NCI-H774 (cell line): ENCODE measurements around the gene MEMO1.
"Not testable (repeated sequence)": the region's sequence is repeated elsewhere in the genome, so short reads cannot be mapped to it uniquely, and the experiment has no call there.

Experiments
- DNase-seq: peaks from one replicate; lab custom pipeline; 2025; lab: John Stamatoyannopoulos, UW

The MEMO1 gene

GRCh38 chr2:31957354-31958139 is 53.3 kb downstream of the MEMO1 start:
- DNase-seq, result no peak

- DNase-seq, result not testable (repeated sequence)
Observed at GRCh38 chr2:31956934-31957333, 53.9 kb downstream of the MEMO1 start.

- no peak for DNase-seq
Observed at GRCh38 chr2:31956312-31956711, 54.5 kb downstream of the MEMO1 start.

DNA sequence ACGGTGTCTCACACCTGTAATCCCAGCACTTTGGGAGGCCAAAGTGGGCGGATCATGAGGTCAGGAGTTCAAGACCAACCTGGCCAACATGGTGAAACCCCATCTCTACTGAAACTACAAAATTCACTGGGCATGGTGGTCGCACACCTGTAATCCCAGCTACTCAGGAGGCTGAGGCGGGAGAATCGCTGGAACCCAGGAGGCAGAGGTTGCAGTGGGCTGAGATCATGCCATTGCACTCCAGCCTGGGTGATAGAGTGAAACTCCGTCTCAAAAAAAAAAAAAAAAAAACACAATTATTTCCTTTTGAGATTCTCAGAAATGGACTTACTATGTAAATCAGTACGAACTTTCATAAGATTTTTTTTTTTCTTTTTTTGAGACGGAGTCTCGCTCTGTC is 57.7 kb downstream of the MEMO1 start:
- not testable (repeated sequence) for DNase-seq

- DNase-seq, result no peak
Observed at GRCh38 chr2:31950946-31951562, 59.8 kb downstream of the MEMO1 start.

- DNase-seq, result no peak
Observed at GRCh38 chr2:31947871-31948270, 62.9 kb downstream of the MEMO1 start.

DNA sequence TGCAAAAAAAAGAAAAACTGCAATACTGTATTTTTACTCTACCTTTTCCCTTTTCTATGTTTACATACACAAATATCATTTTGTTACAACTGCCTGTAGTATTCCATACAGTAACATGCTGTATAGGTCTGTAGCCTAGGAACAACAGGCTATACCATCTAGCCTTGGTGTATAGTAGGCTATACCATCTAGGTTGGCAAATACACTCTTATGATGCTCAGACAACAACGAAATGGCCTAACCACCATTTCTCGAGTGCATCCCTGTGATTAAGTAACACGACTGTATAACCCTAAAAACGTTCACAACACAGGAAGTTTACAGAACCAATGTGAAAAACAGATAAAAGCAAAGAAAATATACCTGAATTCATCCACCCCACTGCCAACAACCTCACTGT is 64.0 kb downstream of the MEMO1 start:
- DNase-seq, result no peak

GRCh38 chr2:31945572-31945935 is 65.3 kb downstream of the MEMO1 start:
- no peak for DNase-seq

DNA sequence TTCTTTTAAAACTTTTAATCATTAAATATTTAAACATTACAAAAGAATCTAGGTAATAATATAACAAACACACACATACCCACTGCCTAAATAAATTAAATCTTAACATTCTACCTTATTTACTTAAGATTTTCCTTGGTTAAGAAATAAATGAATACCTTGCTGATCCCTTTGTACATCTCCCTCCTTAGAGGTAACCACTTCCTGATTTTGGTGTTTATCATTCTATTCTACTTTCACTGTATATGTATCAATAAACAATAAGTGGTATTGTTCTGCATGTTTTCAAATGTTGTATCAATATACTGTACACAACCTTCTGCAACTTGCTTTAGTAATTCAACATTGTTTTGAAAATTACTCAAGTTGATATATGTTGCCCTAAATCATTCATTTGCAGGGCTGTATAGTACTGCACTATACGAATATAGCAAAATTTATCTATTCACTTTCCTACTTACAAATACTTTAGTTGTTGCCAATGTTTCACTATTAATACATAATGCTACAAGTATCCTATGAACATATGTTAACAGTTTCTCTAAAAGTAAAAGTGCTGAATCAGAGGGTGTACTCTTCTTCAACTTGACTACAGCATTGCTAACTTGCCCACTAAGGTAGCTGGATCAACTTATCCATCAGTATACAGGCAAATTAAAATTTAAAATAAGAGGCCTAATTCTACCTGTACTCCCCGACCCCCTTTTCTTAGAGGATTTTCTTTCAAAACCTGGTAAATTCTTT is 65.8 kb downstream of the MEMO1 start:
- DNase-seq, result no peak

DNA sequence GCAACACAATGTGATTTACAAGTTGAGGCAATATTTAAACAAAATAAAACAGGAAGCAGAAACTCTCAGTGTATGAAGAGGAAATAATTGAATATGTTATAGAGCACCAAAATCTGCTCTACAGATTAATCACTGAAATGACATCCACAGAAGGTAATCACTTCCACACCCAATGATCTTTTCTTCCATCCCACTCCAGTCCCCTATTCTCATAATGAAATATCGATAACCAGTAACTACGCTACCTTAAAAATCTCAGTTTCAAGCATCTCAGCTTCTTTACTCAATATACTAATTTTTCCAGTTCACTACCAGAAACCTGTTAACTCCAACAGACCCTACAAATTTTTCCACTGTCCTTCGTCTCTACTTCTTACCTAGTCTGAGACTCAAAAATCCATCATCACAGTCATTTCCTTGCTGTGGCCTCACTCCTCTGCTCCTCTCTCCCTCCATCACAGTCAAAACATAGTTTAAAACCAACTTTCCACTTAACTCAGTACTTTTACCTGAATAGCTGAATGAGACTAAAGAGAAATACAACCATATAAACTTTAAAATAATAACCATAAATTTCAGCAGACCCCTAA is 67.1 kb downstream of the MEMO1 start:
- DNase-seq, result no peak

DNA sequence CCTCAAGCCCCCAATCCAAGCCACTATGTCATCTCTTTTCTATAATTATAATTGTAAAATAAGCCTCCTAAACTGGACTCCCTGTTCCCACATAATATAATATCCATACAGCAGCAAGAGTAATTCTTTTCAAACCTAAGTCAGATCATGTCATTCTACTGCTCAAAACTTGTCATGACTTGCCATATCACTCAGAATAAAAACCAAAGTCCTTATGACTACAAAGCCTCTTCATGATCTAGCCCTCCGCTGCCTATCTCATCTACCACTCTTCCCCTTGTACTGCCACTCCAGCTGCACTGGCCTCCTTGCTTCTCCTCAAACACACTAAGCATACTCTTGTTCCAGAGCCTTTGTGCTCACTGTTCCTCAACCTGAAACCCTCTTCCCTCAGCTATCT is 69.9 kb downstream of the MEMO1 start:
- DNase-seq, result no peak

DNA sequence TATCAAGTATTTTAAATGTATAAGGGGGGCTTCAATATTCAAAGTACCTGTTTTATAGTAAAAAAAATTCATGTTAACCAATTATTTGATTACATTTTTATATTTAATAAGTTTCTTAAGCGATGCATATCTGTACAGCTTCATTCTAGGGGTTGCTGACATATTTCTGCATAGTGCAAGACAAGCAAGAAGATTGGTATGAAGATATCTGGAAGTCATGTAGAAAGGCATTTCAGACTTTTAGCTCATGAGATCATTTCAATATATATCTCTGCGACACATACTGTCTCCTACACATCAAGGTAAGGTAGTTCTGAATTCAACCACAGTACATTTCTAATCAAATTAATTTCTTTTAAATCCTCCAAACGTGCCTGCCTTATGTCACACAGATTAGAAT is 73.1 kb downstream of the MEMO1 start:
- no peak for DNase-seq

DNA sequence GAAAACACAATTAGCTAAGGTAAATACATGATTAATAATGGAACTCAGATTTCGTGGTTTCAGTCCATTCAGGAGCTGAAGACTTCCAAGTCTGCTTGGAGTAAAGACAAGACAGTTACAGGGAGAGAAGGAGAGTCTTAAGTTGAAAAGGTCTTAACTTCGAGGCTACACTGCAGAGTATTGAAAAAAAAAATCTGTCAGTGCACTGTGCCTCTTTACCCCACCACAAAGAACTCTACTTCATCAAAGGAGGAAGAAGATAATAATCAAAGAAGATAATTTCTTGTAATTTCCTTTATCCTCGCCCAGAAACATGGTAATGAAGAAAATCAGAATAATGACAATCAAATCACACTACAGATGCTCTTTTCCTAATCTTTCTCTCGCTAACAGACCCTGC is 75.4 kb downstream of the MEMO1 start:
- no peak for DNase-seq

- DNase-seq, result no peak
Observed at GRCh38 chr2:31933066-31933465, 77.7 kb downstream of the MEMO1 start.

- no peak for DNase-seq
Observed at GRCh38 chr2:31932589-31932988, 78.2 kb downstream of the MEMO1 start.

- no peak for DNase-seq
Observed at GRCh38 chr2:31931916-31932315, 78.9 kb downstream of the MEMO1 start.

GRCh38 chr2:31925517-31925916 is 85.3 kb downstream of the MEMO1 start:
- no peak for DNase-seq

GRCh38 chr2:31923662-31924061 is 87.1 kb downstream of the MEMO1 start:
- no peak for DNase-seq

DNA sequence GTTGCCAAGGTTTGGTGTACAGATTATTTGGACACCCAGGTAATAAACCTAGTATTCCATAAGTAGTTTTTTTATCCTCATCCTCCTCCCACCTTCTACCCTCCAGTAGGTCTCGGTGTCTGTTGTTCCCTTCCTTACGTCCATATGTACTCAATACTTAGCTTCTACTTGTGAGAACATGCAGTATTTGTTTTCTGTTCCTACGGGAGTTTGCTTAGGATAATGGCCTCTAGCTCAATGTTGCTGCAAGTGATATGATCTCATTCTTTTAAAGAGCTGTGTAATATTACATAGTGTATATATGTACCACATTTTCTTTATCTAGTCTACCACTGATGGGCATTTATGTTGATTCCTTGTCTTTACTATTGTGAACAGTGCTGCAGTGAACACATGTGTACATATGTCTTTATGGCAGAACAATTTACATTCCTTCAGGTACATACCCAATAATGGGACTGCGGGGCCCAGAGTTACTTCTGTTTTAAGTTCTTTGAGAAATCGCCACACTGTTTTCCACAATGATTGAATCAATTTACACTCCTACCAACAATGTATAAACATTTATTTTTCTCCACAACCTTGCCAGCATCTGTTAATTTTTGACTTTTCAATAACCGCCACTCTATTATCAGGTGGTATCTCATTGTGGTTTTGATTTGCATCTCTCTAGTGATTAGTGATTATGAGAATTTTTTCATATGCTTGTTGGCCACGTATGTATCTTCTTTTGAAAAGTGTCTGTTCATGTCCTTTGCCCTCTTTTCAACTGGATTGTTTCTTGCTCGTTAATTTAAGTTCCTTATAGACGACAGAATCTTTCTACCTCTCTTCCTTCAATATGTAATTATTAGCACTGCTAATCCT is 88.0 kb downstream of the MEMO1 start:
- DNase-seq, result no peak

- DNase-seq, result no peak
Observed at GRCh38 chr2:31920962-31921361, 89.8 kb downstream of the MEMO1 start.

DNA sequence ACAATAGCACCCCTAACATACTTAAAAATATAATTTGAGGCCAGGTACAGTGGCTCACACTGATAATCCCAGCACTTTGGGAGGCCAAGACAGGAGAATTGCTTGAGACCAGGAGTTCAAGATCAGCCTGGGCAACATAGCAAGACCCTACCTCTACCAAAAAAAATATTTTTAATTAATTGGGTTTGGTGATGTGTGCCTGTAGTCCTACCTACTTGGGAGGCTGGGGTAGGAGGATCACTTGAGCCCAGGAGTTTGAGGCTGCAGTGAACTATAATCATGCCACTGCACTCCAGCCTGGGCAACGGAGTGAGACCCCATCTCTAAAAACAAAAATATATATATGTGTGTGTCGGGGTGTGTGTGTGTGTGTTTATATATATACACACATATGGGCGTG is 91.3 kb downstream of the MEMO1 start:
- DNase-seq, result no peak

GRCh38 chr2:31909661-31910060 is 101.1 kb downstream of the MEMO1 start:
- DNase-seq, result no peak
